Astrocyte of the cerebellum (primary cell): ENCODE measurements around the gene PURB.

Experiments used
- DNase-seq: peaks from one replicate; pipeline ENCODE4 v3.0.0-alpha.2; 2011; ENCODE audit warnings: low read depth
- H3K4me3 ChIP-seq: 2 replicates; pipeline ENCODE4 v1.5.1; 2011; ENCODE audit warnings: mild to moderate bottlenecking, low read depth, low read length, moderate library complexity
- in situ Hi-C: cut with HindIII; loops from 2 replicates; pipeline ENCODE4 v1.10.0; 2017; ENCODE audit warnings: low sequenced_read_pairs
- TF ChIP-seq, protein P1 (sequence below): IDR thresholded peaks from 2 replicates; pipeline ENCODE4 v1.5.1; 2012; ENCODE audit warnings: low read length, low read depth, moderate library complexity, mild to moderate bottlenecking; ENCODE audit errors: missing control alignments

The PURB gene

GRCh38 chr7:44854644-44855364 lies 30.5 kb downstream of the PURB start:
- in situ Hi-C loops, result no loop called here
- no peak for DNase-seq
- no peak overlapping the region for H3K4me3 ChIP-seq
- TF ChIP-seq, protein P1, sequence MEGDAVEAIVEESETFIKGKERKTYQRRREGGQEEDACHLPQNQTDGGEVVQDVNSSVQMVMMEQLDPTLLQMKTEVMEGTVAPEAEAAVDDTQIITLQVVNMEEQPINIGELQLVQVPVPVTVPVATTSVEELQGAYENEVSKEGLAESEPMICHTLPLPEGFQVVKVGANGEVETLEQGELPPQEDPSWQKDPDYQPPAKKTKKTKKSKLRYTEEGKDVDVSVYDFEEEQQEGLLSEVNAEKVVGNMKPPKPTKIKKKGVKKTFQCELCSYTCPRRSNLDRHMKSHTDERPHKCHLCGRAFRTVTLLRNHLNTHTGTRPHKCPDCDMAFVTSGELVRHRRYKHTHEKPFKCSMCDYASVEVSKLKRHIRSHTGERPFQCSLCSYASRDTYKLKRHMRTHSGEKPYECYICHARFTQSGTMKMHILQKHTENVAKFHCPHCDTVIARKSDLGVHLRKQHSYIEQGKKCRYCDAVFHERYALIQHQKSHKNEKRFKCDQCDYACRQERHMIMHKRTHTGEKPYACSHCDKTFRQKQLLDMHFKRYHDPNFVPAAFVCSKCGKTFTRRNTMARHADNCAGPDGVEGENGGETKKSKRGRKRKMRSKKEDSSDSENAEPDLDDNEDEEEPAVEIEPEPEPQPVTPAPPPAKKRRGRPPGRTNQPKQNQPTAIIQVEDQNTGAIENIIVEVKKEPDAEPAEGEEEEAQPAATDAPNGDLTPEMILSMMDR, result no peak

DNA sequence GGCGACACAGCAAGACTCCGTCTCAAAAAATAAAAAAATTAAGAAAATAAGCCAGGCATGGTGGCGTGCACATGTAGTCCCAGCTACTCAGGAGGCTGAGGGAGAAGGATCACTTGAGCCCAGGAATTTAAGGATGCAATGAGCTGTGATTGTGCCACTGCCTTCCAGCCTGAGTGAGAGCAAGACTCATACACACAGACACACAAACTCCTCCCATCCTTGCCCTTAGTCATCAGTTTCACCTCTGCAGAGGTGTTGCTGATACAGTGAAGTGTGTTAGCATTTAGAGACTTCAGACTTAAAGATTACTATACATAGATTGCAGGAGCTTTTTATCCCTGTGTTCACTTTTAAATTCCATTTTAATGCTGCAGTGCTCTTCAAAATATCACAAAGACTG lies 31.9 kb downstream of the PURB start:
- no peak for DNase-seq
- in situ Hi-C loops, result no loop called here
- H3K4me3 ChIP-seq, result no peak overlapping the region
- TF ChIP-seq, protein P1, result no peak

- no peak overlapping the region for H3K4me3 ChIP-seq
- TF ChIP-seq, protein P1, result no peak
- in situ Hi-C loops, result no loop called here
- DNase-seq, result no peak
Observed at GRCh38 chr7:44852590-44852989, 32.7 kb downstream of the PURB start.

- in situ Hi-C loops, result no loop called here
- TF ChIP-seq, protein P1, result no peak
- no peak for DNase-seq
- no peak overlapping the region for H3K4me3 ChIP-seq
Observed at GRCh38 chr7:44849885-44850544, 35.3 kb downstream of the PURB start.

GRCh38 chr7:44849259-44849884 lies 36.0 kb downstream of the PURB start:
- in situ Hi-C loops, result no loop called here
- DNase-seq, result no peak
- H3K4me3 ChIP-seq, result peak overlapping the region; percentile 70
- TF ChIP-seq, protein P1, result no peak

DNA sequence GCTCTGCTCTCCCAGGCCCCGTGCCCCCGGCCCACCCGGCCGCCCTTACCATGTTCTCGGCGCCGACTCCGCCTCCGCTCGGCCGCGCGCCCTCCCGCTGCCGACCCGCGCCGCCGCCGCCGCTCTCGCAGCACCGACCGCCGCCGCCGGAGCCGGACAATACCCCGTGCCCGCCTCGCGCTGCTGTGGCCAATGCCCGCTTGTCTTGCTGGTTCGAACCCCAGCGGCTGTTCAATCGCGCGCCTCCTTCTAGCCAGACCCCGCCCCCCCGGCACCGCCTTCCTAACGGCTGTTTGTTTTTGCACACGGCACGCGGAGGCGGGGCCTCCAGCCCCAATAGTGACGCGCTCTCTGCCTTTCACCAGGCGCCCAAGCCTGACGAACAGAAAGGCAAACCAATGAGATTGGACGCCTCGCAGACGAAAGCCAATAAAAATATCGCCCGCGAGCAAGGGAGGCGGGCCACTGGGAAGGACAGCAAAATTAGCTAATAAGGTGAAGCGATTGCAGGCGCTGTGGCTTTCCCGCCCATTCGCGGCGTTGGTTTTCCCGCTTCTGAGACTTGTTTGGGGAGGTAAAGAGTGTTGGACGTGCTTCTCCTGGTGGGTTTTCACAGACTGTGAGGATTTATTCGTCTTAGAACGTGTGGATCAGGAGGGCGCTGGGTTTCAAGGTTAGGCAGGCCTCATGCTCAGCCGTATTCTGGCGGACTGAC lies 37.3 kb downstream of the PURB start, which contains the start of gene H2AZ2:
H2AZ2 (minus strand) TSS at position 168 of the 715 bp plus-strand sequence; CDS start at position 52, 116 bp downstream.
- in situ Hi-C loops, result no loop called here
- TF ChIP-seq, protein P1, result no peak
- H3K4me3 ChIP-seq, result peak within 1 kb of the TSS; percentile 70
- DNase-seq, result peak; percentile 99
